GM23248 (cell line): ENCODE data around the gene ABCC3.

ENCODE experiments used
- EZH2 ChIP-seq: fragments of 200-600 bp; sonication (generic); IDR thresholded peaks from 2 replicates; pipeline ENCODE4 v1.6.1; 2018; ENCODE audit warnings: antibody characterized with exemption, mild to moderate bottlenecking; ENCODE audit not compliant: insufficient read depth, poor library complexity, severe bottlenecking
- EZH2phosphoT487 ChIP-seq: fragments of 200-600 bp; sonication (generic); IDR thresholded peaks from 2 replicates; pipeline ENCODE4 v1.6.1; 2018; ENCODE audit warnings: antibody characterized with exemption, moderate library complexity, mild to moderate bottlenecking, low read depth; ENCODE audit not compliant: insufficient read depth

GRCh38 chr17:50634224-50634914, at the start of gene ABCC3:
- no peak for TF ChIP-seq EZH2phosphoT487
- TF ChIP-seq EZH2: no peak
